H1 (cell line): ENCODE measurements around the gene RGS21. TPM values are rescaled to one million over a fixed set of nuclear protein-coding genes. Genes with fewer than 3 reads are reported as not detected.

Experiments used
- CTCF ChIA-PET: fragments of 300-600 bp; sonication (Branson Sonifier 250); formaldehyde crosslinking; loops from one replicate; lab custom pipeline; 2021; ENCODE audit not compliant: partially characterized antibody; lab: Charles Lee
- POLR2A ChIA-PET: fragments of 300-600 bp; sonication (Branson Sonifier 250); formaldehyde crosslinking; loops from one replicate; lab custom pipeline; 2021; ENCODE audit warnings: inconsistent platforms; ENCODE audit not compliant: partially characterized antibody; lab: Charles Lee
- DNase-seq, 2 experiments: peaks; one replicate each; pipeline versions ENCODE4 v3.0.0 to v3.0.0-alpha.2; 2010 to 2022; ENCODE audit warnings: low spot score in 2 of 2, low read depth in 1 of 2, mixed read lengths in 1 of 2
- FAIRE-seq: peaks from 2 replicates; lab custom pipeline; 2011; peaks lifted over from hg19 to GRCh38; lab: Jason Lieb, UNC
- H2AFZ ChIP-seq: 2 replicates; pipeline ENCODE4 v1.8.1; 2012; ENCODE audit warnings: low read length, inconsistent platforms
- H2AK5ac ChIP-seq: 2 replicates; pipeline ENCODE4 v1.6.1; 2013; ENCODE audit warnings: low read depth, low read length
- H2BK120ac ChIP-seq: replicated peaks from 2 replicates; pipeline ENCODE3; 2013; ENCODE audit warnings: low read depth, low read length, inconsistent platforms
- H2BK12ac ChIP-seq: 2 replicates; pipeline ENCODE4 v1.6.1; 2013; ENCODE audit warnings: low read depth, low read length
- H2BK15ac ChIP-seq: 2 replicates; pipeline ENCODE4 v1.6.1; 2013; ENCODE audit warnings: low read length
- H2BK20ac ChIP-seq: 2 replicates; pipeline ENCODE4 v1.6.1; 2013; ENCODE audit warnings: low read length
- H2BK5ac ChIP-seq: 2 replicates; pipeline ENCODE4 v1.6.1; 2013; ENCODE audit warnings: low read depth, low read length
- H3K14ac ChIP-seq: 2 replicates; pipeline ENCODE4 v1.6.1; 2013; ENCODE audit warnings: inconsistent platforms; ENCODE audit not compliant: insufficient read length
- H3K18ac ChIP-seq: 2 replicates; pipeline ENCODE4 v1.6.1; 2013; ENCODE audit warnings: low read length; ENCODE audit errors: extremely low read depth
- H3K23ac ChIP-seq: 2 replicates; pipeline ENCODE4 v1.6.1; 2013; ENCODE audit warnings: inconsistent platforms; ENCODE audit not compliant: insufficient read length
- H3K23me2 ChIP-seq: 2 replicates; pipeline ENCODE4 v1.6.1; 2013; ENCODE audit warnings: low read depth, low read length
- H3K27ac ChIP-seq: 2 replicates; pipeline ENCODE4 v1.6.1; 2011; ENCODE audit warnings: low read depth, low read length, inconsistent platforms
- H3K27me3 ChIP-seq, 4 experiments: replicated peaks in 1 of 4; 1 replicate in 1 of 4; 2 replicates in 3 of 4; pipeline versions ENCODE4 v1.6.1 to v1.8.1; 2011 to 2013; ENCODE audit warnings: low read length in 3 of 4, mild to moderate bottlenecking in 3 of 4, inconsistent platforms in 2 of 4, mixed read lengths in 2 of 4, moderate library complexity in 1 of 4; ENCODE audit not compliant: control insufficient read depth in 3 of 4, insufficient read depth in 3 of 4; ENCODE audit errors: extremely low read depth in 1 of 4
- H3K36me3 ChIP-seq, 4 experiments: 2 replicates each; pipeline versions ENCODE4 v1.6.1 to v1.8.1; 2011 to 2013; ENCODE audit warnings: mild to moderate bottlenecking in 4 of 4, low read length in 3 of 4, moderate library complexity in 2 of 4, control low read depth in 1 of 4, inconsistent platforms in 1 of 4; ENCODE audit not compliant: insufficient read depth in 4 of 4, control insufficient read depth in 2 of 4
- H3K4ac ChIP-seq: replicated peaks from 2 replicates; pipeline ENCODE3; 2013; ENCODE audit warnings: low read length, low read depth, mixed read lengths, inconsistent platforms; ENCODE audit not compliant: insufficient read length
- H3K4me1 ChIP-seq, 4 experiments: replicated peaks in 1 of 4; 1 replicate in 1 of 4; 2 replicates in 3 of 4; pipeline versions ENCODE4 v1.6.1 to v1.8.1; 2011 to 2013; ENCODE audit warnings: low read length in 3 of 4, inconsistent platforms in 2 of 4, mixed read lengths in 1 of 4; ENCODE audit not compliant: insufficient read depth in 4 of 4, control insufficient read depth in 3 of 4
- H3K4me2 ChIP-seq, 2 experiments: 2 replicates each; pipeline versions ENCODE4 v1.6.1 to v1.8.1; 2011 to 2013; ENCODE audit warnings: low read depth in 2 of 2, low read length in 2 of 2, control low read depth in 1 of 2, inconsistent platforms in 1 of 2, mild to moderate bottlenecking in 1 of 2; ENCODE audit not compliant: insufficient read depth in 1 of 2
- H3K4me3 ChIP-seq, 4 experiments: fragments of 200-600, 300-600 bp in 1 of 4; sonication (generic), shearing (Covaris generic), sonication (Bioruptor Twin) in 1 of 4; 2 replicates each; pipeline versions ENCODE4 v1.5.1 to v1.8.1; 2011 to 2016; ENCODE audit warnings: low read length in 4 of 4, low read depth in 3 of 4, control low read depth in 2 of 4, inconsistent platforms in 2 of 4, mild to moderate bottlenecking in 2 of 4, mixed read lengths in 1 of 4, moderate library complexity in 1 of 4; ENCODE audit not compliant: insufficient read depth in 2 of 4; ENCODE audit errors: extremely low read depth in 1 of 4
- H3K56ac ChIP-seq: replicated peaks from 2 replicates; pipeline ENCODE3; 2013; ENCODE audit warnings: low read depth, mild to moderate bottlenecking, mixed read lengths, low read length, inconsistent platforms; ENCODE audit not compliant: insufficient read length
- H3K79me1 ChIP-seq: 2 replicates; pipeline ENCODE4 v1.6.1; 2013; ENCODE audit warnings: low read depth, low read length, control low read depth
- H3K79me2 ChIP-seq, 2 experiments: 2 replicates each; pipeline versions ENCODE4 v1.6.1 to v1.8.1; 2012 to 2013; ENCODE audit warnings: low read length in 2 of 2, mild to moderate bottlenecking in 2 of 2, inconsistent platforms in 1 of 2; ENCODE audit not compliant: insufficient read depth in 2 of 2, control insufficient read depth in 1 of 2
- H3K9ac ChIP-seq, 4 experiments: replicated peaks in 1 of 4; 1 replicate in 1 of 4; 2 replicates in 3 of 4; pipeline versions ENCODE4 v1.6.1 to v1.8.1; 2011 to 2013; ENCODE audit warnings: low read depth in 3 of 4, low read length in 3 of 4, control low read depth in 2 of 4, mild to moderate bottlenecking in 2 of 4, moderate library complexity in 2 of 4, inconsistent platforms in 1 of 4; ENCODE audit errors: extremely low read depth in 1 of 4
- H3K9me3 ChIP-seq, 2 experiments: 2 replicates each; pipeline versions ENCODE4 v1.6.1 to v1.8.1; 2012 to 2013; ENCODE audit warnings: mild to moderate bottlenecking in 2 of 2, moderate library complexity in 2 of 2, control low read depth in 1 of 2, inconsistent platforms in 1 of 2, low read depth in 1 of 2, low read length in 1 of 2, mixed read lengths in 1 of 2; ENCODE audit not compliant: insufficient read depth in 2 of 2
- H4K20me1 ChIP-seq, 2 experiments: replicated peaks in 1 of 2; 2 replicates each; pipeline versions ENCODE3 to v1.8.1; 2011 to 2013; ENCODE audit warnings: inconsistent platforms in 2 of 2, low read length in 2 of 2, mild to moderate bottlenecking in 1 of 2; ENCODE audit not compliant: insufficient read depth in 2 of 2, control insufficient read depth in 1 of 2
- H4K5ac ChIP-seq: 2 replicates; pipeline ENCODE4 v1.6.1; 2013; ENCODE audit warnings: low read length, low read depth, mixed read lengths, inconsistent platforms; ENCODE audit not compliant: insufficient read length
- H4K8ac ChIP-seq: 2 replicates; pipeline ENCODE4 v1.8.0; 2013; ENCODE audit warnings: mild to moderate bottlenecking, moderate library complexity, low read length, inconsistent platforms; ENCODE audit not compliant: insufficient read depth; ENCODE audit errors: extremely low read depth
- H4K91ac ChIP-seq: replicated peaks from 2 replicates; pipeline ENCODE3; 2013; ENCODE audit warnings: low read length, mixed read lengths, inconsistent platforms; ENCODE audit not compliant: insufficient read length
- ATF2 ChIP-seq: IDR thresholded peaks from 2 replicates; pipeline ENCODE4 v1.6.1; 2012; ENCODE audit warnings: low read length, inconsistent platforms
- BCL11A ChIP-seq, 2 experiments: IDR thresholded peaks; one replicate each; pipeline ENCODE4 v1.6.1; 2011; ENCODE audit warnings: low read depth in 2 of 2, low read length in 2 of 2, mild to moderate bottlenecking in 2 of 2
- CBX5 ChIP-seq: fragments of 300-800, 300-1000 bp; sonication (generic); IDR thresholded peaks from 2 replicates; pipeline ENCODE4 v1.7.1; 2016; ENCODE audit warnings: antibody characterized with exemption, low read length, low read depth
- SIRT6 ChIP-seq: IDR thresholded peaks from one replicate; pipeline ENCODE4 v1.7.1; 2012; ENCODE audit warnings: low read length, inconsistent platforms
- TAF1 ChIP-seq: IDR thresholded peaks from 2 replicates; pipeline ENCODE4 v1.6.1; 2011; ENCODE audit warnings: mild to moderate bottlenecking, low read depth, low read length
- WGBS, 2 experiments: shearing (Covaris generic) in 1 of 2; methylation state at CpG; one replicate each; pipeline versions ENCODE4 v1.1.6 to v1.1.7; 2013 to 2015; ENCODE audit warnings: low lambda C conversion rate in 2 of 2, mixed read lengths in 2 of 2, inconsistent platforms in 1 of 2, low coverage in 1 of 2, missing lambda C conversion rate in 1 of 2; ENCODE audit not compliant: insufficient replicate concordance in 2 of 2, insufficient coverage in 1 of 2, insufficient read length in 1 of 2; ENCODE audit errors: extremely low coverage in 1 of 2, missing lambda C conversion rate in 1 of 2; 5-methylcytosine and 5-hydroxymethylcytosine counted together
- polyA plus RNA-seq, 7 experiments: library from polyadenylated mRNA; depleted of rRNA in 3 of 7; stranded (reverse) in 5 of 7; unstranded in 2 of 7; fragments of >200 nt in 5 of 7; fragments of 200-250 nt in 2 of 7; gene quantifications; 1 replicate in 5 of 7; 2 replicates in 1 of 7; 4 replicates in 1 of 7; pipeline versions ENCODE4 v1.2.1 to v1.2.3, GENCODE V29; 2011 to 2013; ENCODE audit warnings: missing spikeins in 2 of 7, mixed read lengths in 2 of 7
- total RNA-seq: library from RNA; stranded (reverse); fragmentation: NEBNext Ultra II Directional; extraction: Animal tissue kit (Norgen Biotek cat#: 25700); gene quantifications from 2 replicates; pipeline ENCODE4 v1.2.1, GENCODE V29; 2021

The RGS21 gene
- total and polyA plus RNA-seq, 2 of the 8 experiments (the other 6 are each of a cell fraction or from before 2014, with no cell fraction given) = not detected

GRCh38 chr1:192386051-192386650 lies 69.4 kb downstream of the RGS21 start:
- FAIRE-seq = no peak
- CTCF ChIA-PET = no interaction called here

More at GRCh38 chr1:192386051-192386650, 69.4 kb downstream of the RGS21 start:
- Histone ChIP-seq H2BK120ac (no peak overlapping the region), H3K56ac (no peak overlapping the region), H3K4me3 (no peak overlapping the region), H4K8ac (no peak overlapping the region), H3K18ac (no peak overlapping the region)
- TF ChIP-seq BCL11A (IDR thresholded peaks at IDR 0.05; ENCODE audit: low read depth in 2 of 2, low read length in 2 of 2) (no peak), CBX5 (no peak), ATF2 (no peak), TAF1 (no peak), SIRT6 (no peak)
- TF ChIP-seq, all 59 proteins: peak for 0
- no peak overlapping the region for H2AK5ac ChIP-seq
- H3K9ac ChIP-seq = no peak overlapping the region
- WGBS, 2 experiments = 94% methylated on average over 1 of the region's 1 CpG; no CpG with 5 or more reads in 1 of the 2 experiments
- H2AFZ ChIP-seq = 0 out of 2 replicates have a peak overlapping the region, but pooled peaks have one; percentile 53
- H2BK15ac ChIP-seq = no peak overlapping the region
- H3K23ac ChIP-seq = no peak overlapping the region
- no peak for DNase-seq
- no peak overlapping the region for H3K14ac ChIP-seq
- no peak overlapping the region for H2BK5ac ChIP-seq
- H3K36me3 ChIP-seq = no peaks in the 10 kb centered on the region
- H3K27ac ChIP-seq = no peak overlapping the region
- no peak overlapping the region for H4K91ac ChIP-seq
- no peaks in the 10 kb centered on the region for H3K23me2 ChIP-seq
- no peaks in the 10 kb centered on the region for H3K79me1 ChIP-seq
- H4K5ac ChIP-seq = no peak overlapping the region
- no peaks in the 10 kb centered on the region for H3K4me1 ChIP-seq
- no peak overlapping the region for H3K4ac ChIP-seq
- POLR2A ChIA-PET = no interaction called here
- H2BK12ac ChIP-seq = no peak overlapping the region
- no peaks in the 10 kb centered on the region for H4K20me1 ChIP-seq
- no peaks in the 10 kb centered on the region for H3K79me2 ChIP-seq
- H2BK20ac ChIP-seq = no peak overlapping the region
- no peaks in the 10 kb centered on the region for H3K9me3 ChIP-seq
- no peak overlapping the region for H3K4me2 ChIP-seq
- H3K27me3 ChIP-seq = no peaks in the 10 kb centered on the region
